H1 (cell line): ENCODE measurements around the gene HLA-E. TPM values are rescaled to one million over a fixed set of nuclear protein-coding genes. Genes with fewer than 3 reads are reported as not detected.

ENCODE experiments used
- ASH2L ChIP-seq: fragments of 200-600, 300-600 bp; sonication (generic); IDR thresholded peaks from one replicate; pipeline ENCODE4 v1.7.1; 2017; ENCODE audit warnings: low read length
- CTBP2 ChIP-seq: IDR thresholded peaks from 2 replicates; pipeline ENCODE4 v1.7.0; 2011; ENCODE audit warnings: borderline replicate concordance, mild to moderate bottlenecking, moderate library complexity, mixed read lengths, low read length; ENCODE audit not compliant: insufficient read depth, insufficient read length
- FOSL1 ChIP-seq: IDR thresholded peaks from 2 replicates; pipeline ENCODE4 v1.6.1; 2011; ENCODE audit warnings: mild to moderate bottlenecking, low read depth, low read length, moderate library complexity; ENCODE audit not compliant: insufficient read depth
- GTF2F1 ChIP-seq: IDR thresholded peaks from 2 replicates; pipeline ENCODE4 v1.6.1; 2012; ENCODE audit warnings: low read depth, low read length, improper control_type of control experiment, borderline replicate concordance
- KDM4A ChIP-seq: IDR thresholded peaks from one replicate; pipeline ENCODE4 v1.7.1; 2012; ENCODE audit warnings: low read depth, mild to moderate bottlenecking, moderate library complexity, low read length, inconsistent platforms; ENCODE audit not compliant: severe bottlenecking
- RXRA ChIP-seq: IDR thresholded peaks from 2 replicates; pipeline ENCODE4 v1.6.1; 2011; ENCODE audit warnings: low read depth, mild to moderate bottlenecking, low read length, moderate library complexity; ENCODE audit not compliant: insufficient read depth
- SIN3A ChIP-seq, 2 experiments: IDR thresholded peaks in 1 of 2; conservative IDR thresholded peaks in 1 of 2; 2 replicates each; pipeline ENCODE4 v1.6.1; 2011 to 2012; ENCODE audit warnings: low read length in 2 of 2, improper control_type of control experiment in 1 of 2, low read depth in 1 of 2, mild to moderate bottlenecking in 1 of 2
- polyA plus RNA-seq, 7 experiments: library from polyadenylated mRNA; depleted of rRNA in 3 of 7; stranded (reverse) in 5 of 7; unstranded in 2 of 7; fragments of >200 nt in 5 of 7; fragments of 200-250 nt in 2 of 7; gene quantifications; 1 replicate in 5 of 7; 2 replicates in 1 of 7; 4 replicates in 1 of 7; pipeline versions ENCODE4 v1.2.1 to v1.2.3, GENCODE V29; 2011 to 2013; ENCODE audit warnings: missing spikeins in 2 of 7, mixed read lengths in 2 of 7
- total RNA-seq: library from RNA; stranded (reverse); fragmentation: NEBNext Ultra II Directional; extraction: Animal tissue kit (Norgen Biotek cat#: 25700); gene quantifications from 2 replicates; pipeline ENCODE4 v1.2.1, GENCODE V29; 2021

Gene HLA-E
- total and polyA plus RNA-seq, 2 of the 8 experiments (the other 6 are each of a cell fraction or from before 2014, with no cell fraction given), result 20.2 to 28.0 TPM

- TF ChIP-seq ASH2L, result no peak
- no peak for TF ChIP-seq KDM4A
- TF ChIP-seq SIN3A (conservative IDR thresholded peaks at IDR 0.05 in 1 of 2, IDR thresholded peaks at IDR 0.05 in 1 of 2; ENCODE audit: low read depth in 1 of 2, low read length in 2 of 2), result no peak
- TF ChIP-seq FOSL1, result no peak
- no peak for TF ChIP-seq GTF2F1
- no peak for TF ChIP-seq CTBP2
- TF ChIP-seq RXRA, result no peak
These were observed 18.8 kb downstream of the HLA-E start (continued) for GRCh38 chr6:30507849-30508827.
